GM19035 (cell line): ENCODE data around the gene POMGNT1.

Experiments
- ATAC-seq: cut with Tn5 transposase; IDR thresholded peaks from one replicate; pipeline ENCODE4 v1.9.1; 2021; ENCODE audit not compliant: unreplicated experiment

The POMGNT1 gene

DNA sequence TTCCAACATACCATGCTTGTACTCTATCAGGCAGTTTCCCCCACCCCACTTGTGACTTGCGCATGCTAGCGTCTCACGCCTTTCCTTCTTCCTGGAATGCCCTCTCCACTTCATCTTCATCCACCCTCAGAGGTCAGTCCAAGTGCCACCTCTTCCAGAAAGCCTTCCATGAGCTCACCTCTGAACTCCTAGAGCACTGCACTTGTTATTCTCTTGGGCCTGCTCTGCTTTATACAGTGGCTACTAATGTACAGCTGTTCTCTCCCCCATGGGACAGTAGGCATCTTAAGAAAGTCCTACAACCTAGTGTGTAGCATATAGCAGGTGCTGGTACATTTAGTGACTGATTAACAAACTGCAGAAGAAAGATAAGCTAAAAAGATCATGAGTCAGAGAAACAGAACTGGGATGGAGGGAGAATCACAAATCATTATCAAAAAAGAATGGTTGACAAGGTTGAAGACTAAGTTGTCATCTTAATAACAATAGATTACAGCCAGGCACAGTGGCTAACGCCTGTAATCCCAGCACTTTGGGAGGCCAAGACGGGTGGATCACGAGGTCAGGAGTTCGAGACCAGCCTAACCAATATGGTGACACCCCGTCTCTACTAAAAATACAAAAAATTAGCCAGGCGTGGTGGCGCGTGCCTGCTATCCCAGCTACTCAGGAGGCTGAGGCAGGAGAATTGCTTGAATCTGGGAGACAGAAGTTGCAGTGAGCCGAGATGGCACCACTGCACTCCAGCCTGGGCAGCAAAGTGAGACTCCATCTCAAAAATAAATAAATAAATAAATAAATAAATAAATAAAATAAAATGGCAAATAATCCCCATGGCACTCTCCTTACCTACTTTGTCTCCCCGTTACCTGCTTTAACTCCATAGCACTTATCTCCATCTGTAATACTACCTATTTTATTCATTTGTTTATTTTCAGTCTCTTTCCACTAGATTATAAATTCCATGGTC lies 39.6 kb downstream of the POMGNT1 start:
- ATAC-seq = no peak

DNA sequence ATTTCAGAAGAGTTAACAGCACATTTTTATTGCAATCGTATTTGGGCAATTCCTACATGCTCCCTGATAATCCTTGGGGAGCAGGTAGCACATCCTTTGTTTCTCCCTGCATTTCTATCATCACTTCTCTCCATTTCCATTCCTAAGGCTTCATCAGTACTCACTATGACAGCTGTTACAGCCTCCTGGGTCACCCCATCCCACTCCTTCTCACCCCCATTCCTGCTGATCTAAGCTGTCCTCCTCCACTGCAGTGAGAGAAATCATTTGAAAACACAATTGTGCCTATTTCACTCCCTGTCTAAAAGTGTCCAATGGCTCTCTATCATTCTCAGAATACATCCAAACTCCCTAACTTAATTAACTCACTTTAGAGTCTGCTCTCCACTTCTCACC lies 40.3 kb downstream of the POMGNT1 start:
- ATAC-seq = no peak

GRCh38 chr1:46153732-46154131 lies 44.5 kb downstream of the POMGNT1 start:
- ATAC-seq = no peak

GRCh38 chr1:46153228-46153627 lies 45.0 kb downstream of the POMGNT1 start:
- no peak for ATAC-seq

DNA sequence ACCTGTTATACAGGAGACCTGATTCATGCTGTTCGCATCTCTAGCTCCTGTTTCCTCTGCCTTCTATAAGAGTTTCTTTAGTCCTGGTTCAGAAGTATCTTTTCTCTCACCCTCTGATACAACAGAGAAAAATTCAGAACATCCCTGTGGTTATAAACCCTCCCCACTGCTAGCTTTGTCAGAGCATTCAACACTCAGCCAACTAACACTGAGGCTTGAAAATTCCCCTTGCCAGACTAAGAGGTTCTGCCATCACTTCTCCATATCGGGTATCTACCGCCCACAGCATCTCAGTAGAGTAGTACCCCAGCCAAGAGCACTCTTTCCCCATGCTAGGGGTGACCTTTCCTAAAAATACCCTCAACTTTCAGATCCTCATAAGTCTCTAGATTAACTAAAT lies 46.2 kb downstream of the POMGNT1 start:
- no peak for ATAC-seq

GRCh38 chr1:46150085-46150484 lies 48.1 kb downstream of the POMGNT1 start:
- no peak for ATAC-seq

DNA sequence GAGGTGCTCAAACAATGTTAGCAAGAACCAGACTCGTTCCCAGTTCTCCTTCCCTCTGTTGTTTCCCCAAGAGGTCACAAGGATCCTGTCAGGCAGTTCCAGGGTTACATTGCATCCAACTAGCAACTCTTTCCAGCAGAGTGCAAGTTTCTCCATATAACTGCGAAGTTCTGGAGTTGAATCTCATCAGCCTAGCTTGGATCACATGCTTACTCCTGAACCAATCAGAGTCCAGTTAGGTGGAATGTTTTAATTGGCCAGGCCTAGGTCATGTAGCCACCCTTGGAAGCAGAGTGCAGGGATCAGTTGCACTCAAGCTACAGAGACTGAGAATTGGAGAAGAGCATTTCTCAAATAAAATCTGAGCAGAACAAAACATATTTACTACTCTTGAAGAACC lies 49.9 kb downstream of the POMGNT1 start:
- no peak for ATAC-seq
